Measurements from ENCODE around the gene RNF34. TPM values are rescaled to one million over a fixed set of nuclear protein-coding genes. Genes with fewer than 3 reads are reported as not detected.

The RNF34 gene
- total RNA-seq, 1 donor from 2014 or later = 60.7 TPM

DNA sequence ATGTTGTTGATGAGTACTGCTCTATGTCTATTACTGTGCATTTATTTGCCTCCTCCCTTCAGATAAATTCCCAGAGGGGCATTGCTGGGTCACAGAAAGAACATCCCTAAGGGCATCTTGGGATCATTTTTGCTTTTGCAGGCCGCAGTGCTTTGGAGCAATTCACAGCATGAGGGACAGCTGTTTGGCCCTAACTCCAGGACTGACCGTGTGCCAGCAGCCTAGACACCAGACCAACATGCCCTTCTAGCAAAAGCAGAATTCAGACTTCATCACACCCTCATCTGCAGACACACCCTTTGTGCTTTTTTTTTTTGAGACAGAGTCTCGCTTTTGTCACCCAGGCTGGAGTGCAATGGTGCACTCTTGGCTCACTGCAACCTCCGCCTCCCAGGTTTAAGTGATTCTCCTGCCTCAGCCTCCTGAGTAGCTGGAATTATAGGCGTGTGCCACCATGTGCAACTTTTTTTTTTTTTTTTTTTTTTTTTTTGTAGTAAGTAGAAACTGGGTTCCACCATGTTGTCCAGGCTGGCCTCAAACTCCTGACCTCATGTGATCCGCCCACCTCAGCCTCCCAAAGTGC, 31.0 kb downstream of the RNF34 start:
- Mint-ChIP-seq H3K36me3 (ENCODE audit: low read depth) (peaks cover 40% of the 10 kb centered on the region), H3K4me3 (no peak overlapping the region)

DNA sequence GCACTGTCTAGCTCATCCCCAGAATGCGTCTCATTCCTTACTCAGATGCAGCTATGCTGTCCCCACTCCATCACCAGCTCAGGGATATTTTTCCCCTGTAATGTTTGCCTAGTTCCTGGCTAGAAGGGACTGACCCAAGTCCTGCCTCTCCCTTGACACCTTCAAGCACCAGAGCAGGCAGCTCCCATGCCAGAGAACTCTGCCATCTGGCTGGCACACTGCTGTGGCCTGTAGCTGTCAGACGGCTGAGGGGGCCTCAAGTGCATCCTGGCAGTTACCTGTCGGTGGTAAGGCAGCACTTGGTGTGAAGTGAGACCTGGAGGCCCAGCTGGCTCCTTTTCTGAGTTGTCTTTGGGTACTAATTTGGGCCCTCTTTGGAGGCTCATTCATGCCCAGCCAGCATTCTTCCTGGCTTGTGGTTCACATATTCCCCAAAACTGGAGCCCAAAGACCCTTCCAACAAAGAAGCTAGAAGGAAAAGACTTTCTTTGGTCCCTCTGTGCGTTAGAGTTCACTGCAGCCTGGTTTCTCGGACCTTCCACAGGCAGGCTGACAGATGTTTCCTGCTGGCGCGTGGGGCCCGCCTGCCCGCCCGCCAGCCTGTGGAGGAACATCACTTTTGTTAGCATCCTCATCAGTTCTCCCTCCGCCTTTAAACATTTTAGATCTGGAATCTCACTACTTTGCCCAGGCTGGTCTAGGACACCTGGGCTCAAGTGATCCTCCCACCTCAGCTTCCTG, 33.0 kb downstream of the RNF34 start:
- Mint-ChIP-seq H3K4me3 (no peak overlapping the region), H3K4me1 (no peaks in the 10 kb centered on the region), H3K27ac (ENCODE audit: unreplicated experiment) (peak overlapping the region; percentile 81), H3K27me3 (ENCODE audit: low read depth) (no peaks in the 10 kb centered on the region), H3K9me3 (peaks cover 9% of the 10 kb centered on the region), H3K36me3 (ENCODE audit: low read depth) (peaks cover 56% of the 10 kb centered on the region)
- TF ChIP-seq, protein P1, sequence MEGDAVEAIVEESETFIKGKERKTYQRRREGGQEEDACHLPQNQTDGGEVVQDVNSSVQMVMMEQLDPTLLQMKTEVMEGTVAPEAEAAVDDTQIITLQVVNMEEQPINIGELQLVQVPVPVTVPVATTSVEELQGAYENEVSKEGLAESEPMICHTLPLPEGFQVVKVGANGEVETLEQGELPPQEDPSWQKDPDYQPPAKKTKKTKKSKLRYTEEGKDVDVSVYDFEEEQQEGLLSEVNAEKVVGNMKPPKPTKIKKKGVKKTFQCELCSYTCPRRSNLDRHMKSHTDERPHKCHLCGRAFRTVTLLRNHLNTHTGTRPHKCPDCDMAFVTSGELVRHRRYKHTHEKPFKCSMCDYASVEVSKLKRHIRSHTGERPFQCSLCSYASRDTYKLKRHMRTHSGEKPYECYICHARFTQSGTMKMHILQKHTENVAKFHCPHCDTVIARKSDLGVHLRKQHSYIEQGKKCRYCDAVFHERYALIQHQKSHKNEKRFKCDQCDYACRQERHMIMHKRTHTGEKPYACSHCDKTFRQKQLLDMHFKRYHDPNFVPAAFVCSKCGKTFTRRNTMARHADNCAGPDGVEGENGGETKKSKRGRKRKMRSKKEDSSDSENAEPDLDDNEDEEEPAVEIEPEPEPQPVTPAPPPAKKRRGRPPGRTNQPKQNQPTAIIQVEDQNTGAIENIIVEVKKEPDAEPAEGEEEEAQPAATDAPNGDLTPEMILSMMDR (conservative IDR thresholded peaks at IDR 0.05) = no peak
- no peak for DNase-seq (ENCODE audit: low read depth, low spot score)

More for the DNA sequence above, 31.0 kb downstream of the RNF34 start:
- DNase-seq (ENCODE audit: low read depth, low spot score) = no peak
- peaks cover 2% of the 10 kb centered on the region for H3K9me3 Mint-ChIP-seq
- H3K27ac Mint-ChIP-seq (ENCODE audit: unreplicated experiment) = peak overlapping the region; percentile 27
- H3K27me3 Mint-ChIP-seq (ENCODE audit: low read depth) = no peaks in the 10 kb centered on the region
- no peaks in the 10 kb centered on the region for H3K4me1 Mint-ChIP-seq
- TF ChIP-seq, protein P1 (conservative IDR thresholded peaks at IDR 0.05) = no peak

DNA sequence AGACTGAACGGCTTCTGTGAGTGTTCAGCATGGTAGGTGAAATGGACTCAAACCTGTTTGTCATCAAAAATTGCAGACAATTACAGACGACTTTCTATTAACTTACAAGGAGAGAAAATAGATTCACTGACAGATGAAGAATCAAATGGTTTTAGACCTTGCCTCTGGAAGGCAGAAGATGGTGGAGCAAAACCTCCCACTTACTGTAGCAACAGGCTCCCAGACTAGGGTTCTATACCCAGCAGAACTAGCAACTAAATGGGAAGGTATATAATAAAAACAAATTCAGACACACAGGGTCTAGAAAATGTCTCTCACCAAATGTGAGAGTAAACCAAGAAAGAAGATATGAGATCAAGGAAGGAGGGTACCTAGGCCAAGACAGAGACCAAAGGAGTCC, 36.8 kb downstream of the RNF34 start:
- DNase-seq (ENCODE audit: low read depth, low spot score) = no peak
- Mint-ChIP-seq H3K27ac (ENCODE audit: unreplicated experiment) (no peak overlapping the region), H3K9me3 (peaks cover 9% of the 10 kb centered on the region), H3K27me3 (ENCODE audit: low read depth) (no peaks in the 10 kb centered on the region), H3K4me3 (no peak overlapping the region), H3K4me1 (peaks cover 10% of the 10 kb centered on the region), H3K36me3 (ENCODE audit: low read depth) (peaks cover 61% of the 10 kb centered on the region)
- TF ChIP-seq, protein P1 (conservative IDR thresholded peaks at IDR 0.05) = no peak

DNA sequence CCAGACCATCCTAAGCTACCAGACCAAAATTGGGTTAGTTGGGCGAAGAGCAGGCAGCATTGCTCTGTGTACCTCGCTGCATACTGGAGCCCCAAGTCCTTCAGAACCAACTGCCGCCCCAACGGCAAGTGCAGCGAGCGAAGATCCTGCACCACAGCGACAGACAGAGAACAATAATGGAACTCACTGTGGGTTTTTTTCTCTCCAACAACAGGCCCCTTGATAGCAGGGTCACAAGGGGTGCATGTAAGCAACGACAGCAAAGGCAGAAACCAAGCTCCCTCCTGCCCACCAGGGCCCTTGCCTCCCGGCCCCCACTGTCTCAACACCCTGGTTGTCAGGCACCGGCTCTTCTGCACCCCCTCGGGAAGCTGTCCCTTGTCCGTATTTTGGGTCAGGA, 39.0 kb downstream of the RNF34 start:
- no peak overlapping the region for H3K4me3 Mint-ChIP-seq
- H3K27me3 Mint-ChIP-seq (ENCODE audit: low read depth) = no peaks in the 10 kb centered on the region
- DNase-seq (ENCODE audit: low read depth, low spot score) = no peak
- TF ChIP-seq, protein P1 (conservative IDR thresholded peaks at IDR 0.05) = no peak
- H3K4me1 Mint-ChIP-seq = peaks cover 10% of the 10 kb centered on the region
- no peak overlapping the region for H3K27ac Mint-ChIP-seq (ENCODE audit: unreplicated experiment)
- peaks cover 9% of the 10 kb centered on the region for H3K9me3 Mint-ChIP-seq
- H3K36me3 Mint-ChIP-seq (ENCODE audit: low read depth) = peaks cover 49% of the 10 kb centered on the region

DNA sequence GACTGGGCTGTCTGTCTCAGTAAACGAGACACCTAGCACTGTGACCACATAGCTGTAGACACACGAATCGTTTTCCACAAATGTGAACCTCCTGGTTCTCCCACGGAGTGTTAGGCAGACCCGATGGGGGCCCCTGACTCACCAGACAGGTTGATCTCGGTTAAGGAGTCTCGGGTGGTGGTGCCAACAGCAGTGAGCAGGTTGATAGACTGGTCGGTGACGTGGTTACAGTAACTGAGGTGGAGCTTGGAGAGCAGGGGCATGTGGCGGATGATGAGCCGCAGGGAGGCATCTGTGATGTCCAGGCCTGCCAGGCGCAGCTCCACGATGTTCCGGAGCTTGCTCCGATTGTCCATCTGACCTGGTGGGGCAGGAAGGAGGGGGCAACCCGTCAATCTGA, 39.8 kb downstream of the RNF34 start:
- Mint-ChIP-seq H3K27ac (ENCODE audit: unreplicated experiment) (no peak overlapping the region), H3K27me3 (ENCODE audit: low read depth) (no peaks in the 10 kb centered on the region), H3K9me3 (peaks cover 9% of the 10 kb centered on the region), H3K4me3 (no peak overlapping the region), H3K36me3 (ENCODE audit: low read depth) (peaks cover 46% of the 10 kb centered on the region), H3K4me1 (peaks cover 10% of the 10 kb centered on the region)
- no peak for DNase-seq (ENCODE audit: low read depth, low spot score)
- TF ChIP-seq, protein P1 (conservative IDR thresholded peaks at IDR 0.05) = no peak
